ENCODE measurements around the gene FBXO11. TPM values are rescaled to one million over a fixed set of nuclear protein-coding genes. Genes with fewer than 3 reads are reported as not detected.

FBXO11 gene
- total and polyA plus RNA-seq, 2 donors, result 29.3 to 149 TPM

GRCh38 chr2:47782381-47782670, 124.0 kb downstream of the FBXO11 start:
- no peaks in the 10 kb centered on the region for H3K4me1 ChIP-seq (ENCODE audit: insufficient read depth)
- no peaks in the 10 kb centered on the region for H3K36me3 ChIP-seq (ENCODE audit: insufficient read depth)
- H3K4me3 ChIP-seq (ENCODE audit: low read depth, low read length), result peak overlapping the region; percentile 96
- DNase-seq (ENCODE audit: extremely low spot score), result no peak
- peak overlapping the region; percentile 95 for H3K27ac ChIP-seq (ENCODE audit: low read depth)
- WGBS, result 4% methylated on average over 7 of the region's 7 CpGs

- H3K4me3 ChIP-seq (ENCODE audit: low read depth, low read length), result no peak overlapping the region
- no peak for DNase-seq (ENCODE audit: extremely low spot score)
- H3K36me3 ChIP-seq (ENCODE audit: insufficient read depth), result no peaks in the 10 kb centered on the region
- H3K4me1 ChIP-seq (ENCODE audit: insufficient read depth), result no peaks in the 10 kb centered on the region
- no peak overlapping the region for H3K27ac ChIP-seq (ENCODE audit: low read depth)
- WGBS, result 84% methylated on average over 8 of the region's 8 CpGs
These were observed 126.9 kb downstream of the FBXO11 start for GRCh38 chr2:47779426-47779790.

GRCh38 chr2:47778698-47779425, 127.4 kb downstream of the FBXO11 start:
- no peak overlapping the region for H3K4me3 ChIP-seq (ENCODE audit: low read depth, low read length)
- H3K36me3 ChIP-seq (ENCODE audit: insufficient read depth), result no peaks in the 10 kb centered on the region
- H3K27ac ChIP-seq (ENCODE audit: low read depth), result no peak overlapping the region
- WGBS, result 84% methylated on average over 8 of the region's 8 CpGs
- no peaks in the 10 kb centered on the region for H3K4me1 ChIP-seq (ENCODE audit: insufficient read depth)
- no peak for DNase-seq (ENCODE audit: extremely low spot score)

GRCh38 chr2:47777277-47777937, 128.9 kb downstream of the FBXO11 start:
- Histone ChIP-seq H3K4me1 (ENCODE audit: insufficient read depth) (no peaks in the 10 kb centered on the region), H3K36me3 (ENCODE audit: insufficient read depth) (no peaks in the 10 kb centered on the region), H3K4me3 (ENCODE audit: low read depth, low read length) (no peak overlapping the region), H3K27ac (ENCODE audit: low read depth) (no peak overlapping the region)
- no peak for DNase-seq (ENCODE audit: extremely low spot score)
- WGBS, result 83% methylated on average over 13 of the region's 13 CpGs

GRCh38 chr2:47774567-47774966, 131.7 kb downstream of the FBXO11 start:
- no peak for DNase-seq (ENCODE audit: extremely low spot score)
- no peak overlapping the region for H3K4me3 ChIP-seq (ENCODE audit: low read depth, low read length)
- no peak overlapping the region for H3K27ac ChIP-seq (ENCODE audit: low read depth)
- no peaks in the 10 kb centered on the region for H3K36me3 ChIP-seq (ENCODE audit: insufficient read depth)
- H3K4me1 ChIP-seq (ENCODE audit: insufficient read depth), result no peaks in the 10 kb centered on the region

GRCh38 chr2:47772343-47772742, 134.0 kb downstream of the FBXO11 start:
- WGBS, result over 99% methylated on average over 2 of the region's 2 CpGs
- H3K27ac ChIP-seq (ENCODE audit: low read depth), result no peak overlapping the region
- no peak overlapping the region for H3K4me3 ChIP-seq (ENCODE audit: low read depth, low read length)
- no peaks in the 10 kb centered on the region for H3K4me1 ChIP-seq (ENCODE audit: insufficient read depth)
- no peaks in the 10 kb centered on the region for H3K36me3 ChIP-seq (ENCODE audit: insufficient read depth)
- no peak for DNase-seq (ENCODE audit: extremely low spot score)

GRCh38 chr2:47771211-47771610, 135.1 kb downstream of the FBXO11 start:
- no peak overlapping the region for H3K27ac ChIP-seq (ENCODE audit: low read depth)
- no peaks in the 10 kb centered on the region for H3K4me1 ChIP-seq (ENCODE audit: insufficient read depth)
- H3K36me3 ChIP-seq (ENCODE audit: insufficient read depth), result no peaks in the 10 kb centered on the region
- no peak overlapping the region for H3K4me3 ChIP-seq (ENCODE audit: low read depth, low read length)
- DNase-seq (ENCODE audit: extremely low spot score), result no peak

- H3K27ac ChIP-seq (ENCODE audit: low read depth), result no peak overlapping the region
- no peak for DNase-seq (ENCODE audit: extremely low spot score)
- no peaks in the 10 kb centered on the region for H3K36me3 ChIP-seq (ENCODE audit: insufficient read depth)
- no peaks in the 10 kb centered on the region for H3K4me1 ChIP-seq (ENCODE audit: insufficient read depth)
- no peak overlapping the region for H3K4me3 ChIP-seq (ENCODE audit: low read depth, low read length)
- WGBS, result 95% methylated on average over 9 of the region's 9 CpGs
These were observed 137.0 kb downstream of the FBXO11 start for GRCh38 chr2:47769318-47769717.

GRCh38 chr2:47767880-47768609, 138.3 kb downstream of the FBXO11 start:
- Histone ChIP-seq H3K36me3 (ENCODE audit: insufficient read depth) (no peaks in the 10 kb centered on the region), H3K4me1 (ENCODE audit: insufficient read depth) (no peaks in the 10 kb centered on the region), H3K4me3 (ENCODE audit: low read depth, low read length) (no peak overlapping the region), H3K27ac (ENCODE audit: low read depth) (no peak overlapping the region)
- WGBS, result 32% methylated on average over 28 of the region's 28 CpGs
- no peak for DNase-seq (ENCODE audit: extremely low spot score)

GRCh38 chr2:47767497-47767844, 138.8 kb downstream of the FBXO11 start:
- Histone ChIP-seq H3K4me1 (ENCODE audit: insufficient read depth) (no peaks in the 10 kb centered on the region), H3K4me3 (ENCODE audit: low read depth, low read length) (no peak overlapping the region), H3K27ac (ENCODE audit: low read depth) (no peak overlapping the region), H3K36me3 (ENCODE audit: insufficient read depth) (no peaks in the 10 kb centered on the region)
- 62% methylated on average over 3 of the region's 3 CpGs for WGBS
- no peak for DNase-seq (ENCODE audit: extremely low spot score)

GRCh38 chr2:47751856-47752414, 154.4 kb downstream of the FBXO11 start:
- Histone ChIP-seq H3K27ac (ENCODE audit: low read depth) (no peak overlapping the region), H3K36me3 (ENCODE audit: insufficient read depth) (no peaks in the 10 kb centered on the region), H3K4me3 (ENCODE audit: low read depth, low read length) (no peak overlapping the region), H3K4me1 (ENCODE audit: insufficient read depth) (no peaks in the 10 kb centered on the region)
- WGBS, result 60% methylated on average over 10 of the region's 10 CpGs
- no peak for DNase-seq (ENCODE audit: extremely low spot score)

- H3K27ac ChIP-seq (ENCODE audit: low read depth), result no peak overlapping the region
- WGBS, result 82% methylated on average over 4 of the region's 4 CpGs
- H3K4me3 ChIP-seq (ENCODE audit: low read depth, low read length), result no peak overlapping the region
- DNase-seq (ENCODE audit: extremely low spot score), result no peak
- H3K36me3 ChIP-seq (ENCODE audit: insufficient read depth), result no peaks in the 10 kb centered on the region
- no peaks in the 10 kb centered on the region for H3K4me1 ChIP-seq (ENCODE audit: insufficient read depth)
These were observed 158.4 kb downstream of the FBXO11 start for GRCh38 chr2:47747878-47748277.

GRCh38 chr2:47744074-47744473, 162.2 kb downstream of the FBXO11 start:
- Histone ChIP-seq H3K27ac (ENCODE audit: low read depth) (no peak overlapping the region), H3K4me3 (ENCODE audit: low read depth, low read length) (no peak overlapping the region), H3K4me1 (ENCODE audit: insufficient read depth) (no peaks in the 10 kb centered on the region), H3K36me3 (ENCODE audit: insufficient read depth) (no peaks in the 10 kb centered on the region)
- 83% methylated on average over 2 of the region's 2 CpGs for WGBS
- DNase-seq (ENCODE audit: extremely low spot score), result no peak

GRCh38 chr2:47741637-47742036, 164.7 kb downstream of the FBXO11 start:
- Histone ChIP-seq H3K4me1 (ENCODE audit: insufficient read depth) (no peaks in the 10 kb centered on the region), H3K27ac (ENCODE audit: low read depth) (no peak overlapping the region), H3K36me3 (ENCODE audit: insufficient read depth) (no peaks in the 10 kb centered on the region), H3K4me3 (ENCODE audit: low read depth, low read length) (no peak overlapping the region)
- WGBS, result 69% methylated on average over 3 of the region's 3 CpGs
- no peak for DNase-seq (ENCODE audit: extremely low spot score)

Data from urinary bladder (tissue), 4 donors.